Stomach (tissue), 4 donors: ENCODE results near the gene XYLT1.

Experiments
- CTCF ChIP-seq, 7 experiments: fragments of 450-650 bp in 4 of 7; fragments of 200-600 bp in 3 of 7; sonication (generic) in 3 of 7; IDR thresholded peaks; one replicate each; pipeline ENCODE4 v1.5.1; 2016 to 2019; ENCODE audit warnings: antibody characterized with exemption in 7 of 7, control low read depth in 2 of 7, mild to moderate bottlenecking in 1 of 7
- POLR2AphosphoS5 ChIP-seq, 3 donors: sonication (generic); formaldehyde crosslinking; IDR thresholded peaks; one replicate each; pipeline ENCODE4 v1.6.1; 2016; ENCODE audit warnings: antibody characterized with exemption in 3 of 3

GRCh38 chr16:17321824-17322223 is 148.9 kb downstream of the XYLT1 start:
- TF ChIP-seq POLR2AphosphoS5 (IDR thresholded peaks at IDR 0.05) (no peak), CTCF (IDR thresholded peaks at IDR 0.05) (no peak)
